HG03066 (cell line): Measurements from ENCODE around the gene SOD1.
"Not testable (repeated sequence)": the region's sequence is repeated elsewhere in the genome, so short reads cannot be mapped to it uniquely, and the experiment has no call there.

ENCODE experiments used
- ATAC-seq: cut with Tn5 transposase; IDR thresholded peaks from one replicate; pipeline ENCODE4 v1.9.1; 2021; ENCODE audit warnings: low read depth; ENCODE audit not compliant: unreplicated experiment

Gene SOD1

GRCh38 chr21:31659536-31660258 is at the start of gene SOD1:
TSS of gene SOD1 (plus strand) at chr21:31659693. CDS start at chr21:31659770, 77 bp downstream.
- ATAC-seq = peak; percentile 94

GRCh38 chr21:31611445-31611844 is 48.0 kb upstream of the SOD1 start:
- ATAC-seq = no peak

GRCh38 chr21:31612894-31613785 is 46.4 kb upstream of the SOD1 start:
- no peak for ATAC-seq

- no peak for ATAC-seq
Observed at GRCh38 chr21:31614705-31615104, 44.8 kb upstream of the SOD1 start.

- no peak for ATAC-seq
Observed at GRCh38 chr21:31616216-31616615, 43.3 kb upstream of the SOD1 start.

- ATAC-seq = no peak
Observed at GRCh38 chr21:31618696-31619430, 40.6 kb upstream of the SOD1 start.

GRCh38 chr21:31622397-31622796 is 37.1 kb upstream of the SOD1 start:
- no peak for ATAC-seq

- no peak for ATAC-seq
Observed at GRCh38 chr21:31623664-31624063, 35.8 kb upstream of the SOD1 start.

- ATAC-seq = no peak
Observed at GRCh38 chr21:31624181-31624580, 35.3 kb upstream of the SOD1 start.

GRCh38 chr21:31624961-31625491 is 34.5 kb upstream of the SOD1 start:
- ATAC-seq = no peak

- no peak for ATAC-seq
Observed at GRCh38 chr21:31629972-31630711, 29.4 kb upstream of the SOD1 start.

- not testable (repeated sequence) for ATAC-seq
Observed at GRCh38 chr21:31631881-31632280, 27.6 kb upstream of the SOD1 start.

- no peak for ATAC-seq
Observed at GRCh38 chr21:31634993-31635392, 24.5 kb upstream of the SOD1 start.

GRCh38 chr21:31636874-31637273 is 22.6 kb upstream of the SOD1 start:
- no peak for ATAC-seq

GRCh38 chr21:31641416-31641922 is 18.0 kb upstream of the SOD1 start:
- ATAC-seq = no peak

- no peak for ATAC-seq
Observed at GRCh38 chr21:31644643-31645042, 14.8 kb upstream of the SOD1 start.

- ATAC-seq = peak; percentile 72
Observed at GRCh38 chr21:31647650-31648049, 11.8 kb upstream of the SOD1 start.

GRCh38 chr21:31650930-31651329 is 8.6 kb upstream of the SOD1 start:
- ATAC-seq = no peak

GRCh38 chr21:31651491-31651890 is 8.0 kb upstream of the SOD1 start:
- ATAC-seq = not testable (repeated sequence)

- ATAC-seq = no peak
Observed at GRCh38 chr21:31654340-31654739, 5.2 kb upstream of the SOD1 start.
